AG04449 (cell line): ENCODE data around the gene MARK4.

ENCODE experiments used
- CTCF ChIA-PET: fragments of 350-600 bp; formaldehyde crosslinking; extraction: SDS; loops from one replicate; lab custom pipeline; 2021; ENCODE audit warnings: antibody characterized with exemption; lab: Yijun Ruan, JAX
- POLR2A ChIA-PET: fragments of 400-600, 350-600 bp; formaldehyde crosslinking; extraction: SDS; loops from one replicate; lab custom pipeline; 2020; ENCODE audit warnings: antibody characterized with exemption, inconsistent platforms; lab: Yijun Ruan, JAX
- DNase-seq: peaks from one replicate; pipeline ENCODE4 v3.0.0-alpha.2; 2010; ENCODE audit warnings: low read depth, low spot score
- H3K4me3 ChIP-seq: 2 replicates; pipeline ENCODE4 v1.5.1; 2011; ENCODE audit warnings: low read depth, mild to moderate bottlenecking, control low read depth, low read length
- CTCF ChIP-seq: IDR thresholded peaks from one replicate; pipeline ENCODE4 v1.5.1; 2011; ENCODE audit warnings: mild to moderate bottlenecking, moderate library complexity, low read length, control low read depth, inconsistent platforms; ENCODE audit not compliant: insufficient read depth; ENCODE audit errors: missing control alignments

Gene MARK4

GRCh38 chr19:45215391-45216191 lies 35.5 kb upstream of the MARK4 start:
- ChIA-PET POLR2A (no interaction called here), CTCF (interaction anchor here (1.0 kb wide), 1 partner anchor 32 kb away, joined by 3 read pairs; no protein-coding TSS in a partner anchor)
- H3K4me3 ChIP-seq: no peak overlapping the region
- DNase-seq: no peak
- no peak for TF ChIP-seq CTCF

- no peak for DNase-seq
- POLR2A ChIA-PET: no interaction called here
- CTCF ChIA-PET: interaction anchor here (0.6 to 0.8 kb wide), 2 partner anchors 123 to 435 kb away, joined by 3 to 4 read pairs; no protein-coding TSS in a partner anchor
- no peak overlapping the region for H3K4me3 ChIP-seq
- TF ChIP-seq CTCF: no peak
Observed at GRCh38 chr19:45216667-45217066, 34.4 kb upstream of the MARK4 start.

- H3K4me3 ChIP-seq: no peak overlapping the region
- ChIA-PET CTCF (no interaction called here), POLR2A (interaction anchor here (0.6 kb wide), 1 partner anchor 23 kb away, joined by 3 read pairs; no protein-coding TSS in a partner anchor)
- no peak for DNase-seq
- TF ChIP-seq CTCF: no peak
Observed at GRCh38 chr19:45217193-45217956, 33.7 kb upstream of the MARK4 start.

GRCh38 chr19:45217957-45218334 lies 33.1 kb upstream of the MARK4 start:
- ChIA-PET CTCF (no interaction called here), POLR2A (no interaction called here)
- H3K4me3 ChIP-seq: no peak overlapping the region
- TF ChIP-seq CTCF: no peak
- no peak for DNase-seq

GRCh38 chr19:45218426-45218825 lies 32.6 kb upstream of the MARK4 start:
- ChIA-PET POLR2A (interaction anchor here (0.7 kb wide), 1 partner anchor 138 kb away, joined by 6 read pairs; no protein-coding TSS in a partner anchor), CTCF (interaction anchor here (0.8 kb wide), 1 partner anchor 15 kb away, joined by 3 read pairs; no protein-coding TSS in a partner anchor)
- no peak for TF ChIP-seq CTCF
- H3K4me3 ChIP-seq: no peak overlapping the region
- DNase-seq: no peak
